Amygdala (tissue), 56 donors: ENCODE data around the gene RBKS.

Experiments
- DNase-seq, 56 donors: peaks; one replicate each; lab custom pipeline; 2025; lab: John Stamatoyannopoulos, UW

RBKS gene

DNA sequence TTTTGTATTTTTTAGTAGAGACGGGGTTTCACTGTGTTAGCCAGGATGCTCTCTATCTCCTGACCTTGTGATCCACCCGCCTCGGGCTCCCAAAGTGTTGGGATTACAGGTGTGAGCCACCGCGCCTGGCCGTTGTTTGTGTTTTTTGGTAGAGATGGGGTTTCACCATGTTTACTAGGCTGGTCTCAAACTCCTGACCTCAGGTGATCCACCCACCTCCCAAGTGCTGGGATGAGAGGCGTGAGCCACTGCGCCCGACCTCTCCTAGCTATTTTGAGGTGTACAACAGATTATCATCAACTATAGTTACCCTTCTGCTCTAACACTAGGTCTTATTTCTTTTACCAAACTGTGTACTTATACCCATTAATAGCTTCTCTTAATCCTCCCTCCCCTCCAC lies 147.6 kb downstream of the RBKS start:
- DNase-seq = no peak

DNA sequence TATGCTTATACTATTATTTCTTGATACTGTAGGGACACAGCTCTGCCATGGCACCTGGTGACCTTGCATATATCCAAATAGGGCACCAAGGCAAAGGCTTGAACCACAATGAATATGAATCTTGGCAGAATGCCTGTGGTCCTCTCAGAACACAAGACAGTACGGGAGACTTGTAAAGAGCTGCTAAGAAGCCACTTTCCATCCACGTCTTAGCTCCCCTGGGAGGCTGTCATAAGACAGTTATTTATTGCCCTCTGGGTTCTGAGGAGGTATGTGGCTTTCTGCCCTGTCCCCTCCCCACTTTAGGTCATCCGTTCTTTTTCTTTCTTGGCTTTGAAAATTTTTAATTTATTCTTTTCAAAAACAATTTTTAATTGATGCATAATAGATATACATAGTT lies 148.5 kb downstream of the RBKS start:
- DNase-seq = no peak

DNA sequence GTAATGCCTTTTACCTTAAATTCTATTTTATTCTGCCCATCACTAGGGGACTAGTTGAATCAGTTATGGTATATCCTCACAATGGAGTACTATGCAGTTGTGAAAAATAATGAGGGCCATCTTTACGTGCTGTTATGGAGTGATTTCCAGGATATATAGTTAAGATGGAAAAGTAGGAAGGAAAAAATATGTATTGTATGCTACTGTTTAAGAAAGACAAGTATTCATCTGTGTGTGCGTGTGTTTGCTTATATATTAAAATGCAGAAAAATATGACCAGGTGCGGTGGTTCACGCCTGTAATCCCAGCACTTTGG lies 151.2 kb downstream of the RBKS start:
- DNase-seq = no peak

DNA sequence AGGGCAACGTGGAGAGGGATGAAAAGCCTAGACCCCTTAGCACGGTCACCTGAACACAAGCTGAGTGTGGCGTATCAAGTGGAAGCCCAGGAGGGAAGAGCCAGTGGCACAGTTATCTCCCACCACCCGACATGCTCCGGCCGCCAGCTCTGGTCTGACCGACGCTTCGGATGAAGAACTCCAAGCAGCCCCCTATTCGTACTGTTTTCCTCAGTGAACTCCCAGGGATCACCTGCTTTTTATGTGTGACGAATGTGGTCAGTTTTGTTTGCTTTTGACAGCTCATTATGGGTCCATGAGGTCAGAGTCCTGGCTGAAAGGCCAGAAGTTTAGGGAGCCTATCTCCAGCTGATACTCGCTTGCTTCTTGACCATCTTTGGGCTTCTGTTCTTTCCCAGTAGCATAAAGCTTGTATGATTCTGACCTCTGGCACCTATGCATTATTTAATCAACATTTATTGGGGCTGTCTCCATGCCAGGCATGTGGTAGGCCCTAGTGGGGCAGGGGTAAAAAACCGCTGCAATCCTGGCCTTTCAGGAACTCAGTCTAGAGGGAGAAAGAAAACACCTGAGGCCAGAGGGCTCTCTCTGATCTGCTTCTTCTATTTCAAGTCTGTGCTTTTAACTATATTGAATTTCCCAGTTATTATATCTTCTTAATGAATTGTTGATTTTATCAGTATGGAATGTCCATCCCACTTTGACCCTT lies 151.7 kb downstream of the RBKS start:
- DNase-seq = no peak

DNA sequence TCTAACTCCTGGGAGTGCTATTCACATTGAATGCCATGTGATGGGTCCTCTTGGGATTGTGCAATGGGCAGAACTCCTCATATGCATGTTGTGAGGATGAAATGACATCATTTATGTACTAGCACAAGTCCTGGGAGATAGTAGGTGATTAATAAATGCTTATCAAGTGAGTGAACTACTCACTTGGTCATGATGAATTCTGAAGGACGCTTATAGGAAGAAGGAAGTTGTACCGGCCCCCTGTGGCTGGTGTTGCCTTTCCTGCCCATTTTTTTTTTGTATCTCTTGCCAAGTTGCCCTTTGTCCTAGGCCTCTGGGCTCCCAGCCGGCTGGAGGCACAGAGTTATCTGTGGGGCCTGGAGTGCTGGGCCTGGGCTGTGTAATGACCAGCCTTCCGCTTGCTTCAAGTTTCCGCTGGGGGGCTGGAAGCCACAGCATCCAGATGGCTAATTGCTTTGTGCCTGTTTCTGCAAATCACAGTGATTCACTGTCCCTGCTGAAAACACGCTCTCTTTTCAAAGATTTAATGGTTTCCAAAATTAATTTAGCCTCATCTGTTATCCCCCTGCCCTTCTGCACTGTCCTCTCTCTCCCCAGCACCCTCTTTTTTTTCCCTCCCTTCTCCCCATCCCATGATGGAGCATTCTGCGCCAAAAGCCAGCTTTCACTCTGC lies 152.4 kb downstream of the RBKS start:
- peak in 4 of 56 donors; percentile 8 to 14 (median 12) for DNase-seq

DNA sequence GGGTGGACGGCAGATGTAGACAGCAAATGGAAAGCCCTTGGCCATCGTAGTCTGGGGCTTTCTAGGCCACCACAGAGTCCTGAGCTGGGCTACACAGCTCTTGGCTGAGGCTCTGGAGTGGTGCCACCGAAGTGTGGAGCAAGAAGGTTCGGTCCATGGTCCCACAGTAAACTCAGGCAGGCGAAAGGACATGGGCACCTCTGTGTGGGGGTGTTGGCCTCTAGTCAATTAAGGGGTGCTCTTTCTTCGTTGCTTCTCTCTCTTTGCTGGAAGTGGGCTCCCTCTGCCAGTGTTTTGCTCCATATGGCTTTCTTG lies 153.3 kb downstream of the RBKS start:
- DNase-seq = no peak

DNA sequence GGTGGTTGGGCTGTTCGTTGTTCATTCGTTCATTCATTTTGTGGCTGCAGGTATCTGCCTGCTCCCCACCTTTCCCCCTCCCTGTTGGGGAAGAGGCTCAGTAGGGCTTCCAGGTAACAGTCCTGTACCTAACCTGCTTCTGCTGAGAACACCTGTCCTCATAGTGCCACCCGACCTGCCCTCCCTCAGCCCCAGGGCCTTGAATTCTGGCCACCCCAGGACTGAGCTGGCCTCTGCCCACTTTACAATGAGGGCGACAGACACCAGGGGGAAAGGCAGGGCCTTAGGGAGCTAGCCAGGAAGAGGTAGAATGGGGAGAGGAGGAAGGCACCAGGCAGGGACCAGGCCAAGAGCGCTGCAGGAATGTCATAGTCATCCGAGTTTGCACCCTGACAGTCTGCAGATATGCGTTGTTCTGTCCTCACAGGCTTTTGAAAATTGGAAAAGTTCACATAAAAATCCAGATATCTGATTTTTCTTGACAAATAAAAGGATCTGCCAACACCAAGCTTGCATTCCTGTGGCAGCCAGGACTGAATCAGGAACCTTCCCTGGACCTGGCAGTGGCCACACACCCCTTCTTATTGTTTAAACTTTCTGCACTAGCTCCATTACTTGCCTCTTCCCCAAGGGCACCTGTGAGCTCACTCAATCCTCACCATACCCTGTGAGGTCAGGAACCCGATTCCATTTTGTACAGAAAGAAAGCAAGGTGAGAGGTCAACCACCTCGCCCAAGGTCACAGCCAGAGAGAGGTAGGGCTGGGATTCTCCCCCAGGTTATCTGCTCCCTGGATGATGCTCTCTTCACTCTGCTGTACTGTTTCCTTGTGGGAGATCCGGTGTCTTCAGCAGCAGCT lies 153.9 kb downstream of the RBKS start:
- DNase-seq = no peak

DNA sequence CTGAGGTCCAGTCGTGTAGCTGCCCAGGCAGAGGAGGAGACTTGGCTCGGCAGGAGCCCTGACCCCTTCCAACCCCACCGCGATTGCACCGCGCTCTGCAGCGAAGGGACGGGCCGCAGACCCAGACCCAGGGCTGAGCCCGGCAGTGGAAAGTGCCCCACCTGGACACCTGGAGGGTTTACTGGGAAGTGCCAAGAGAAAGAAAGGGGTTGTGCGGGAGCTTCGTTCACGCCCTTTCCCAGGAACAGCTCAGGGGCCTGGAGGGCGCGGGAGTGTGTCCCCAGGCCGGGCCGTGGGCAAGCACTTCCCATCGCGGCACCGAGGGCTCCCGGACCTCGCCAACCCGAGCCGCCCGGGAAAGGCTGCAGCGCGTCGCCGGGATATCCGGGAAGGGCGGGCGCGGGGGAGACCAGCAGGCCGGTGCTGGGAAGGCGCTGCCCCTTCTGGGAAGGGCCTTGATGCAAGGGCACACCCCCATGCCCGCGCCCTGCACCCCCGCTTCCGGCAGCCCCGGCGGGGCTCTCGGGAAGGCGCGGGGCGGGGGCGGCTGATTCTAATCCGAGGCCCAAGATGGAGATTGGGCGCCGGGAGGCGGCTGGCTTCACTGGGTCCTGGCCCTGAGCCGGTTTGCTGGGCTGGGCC lies 154.8 kb downstream of the RBKS start:
- peak in 22 of 56 donors; percentile 11 to 73 (median 38) for DNase-seq

DNA sequence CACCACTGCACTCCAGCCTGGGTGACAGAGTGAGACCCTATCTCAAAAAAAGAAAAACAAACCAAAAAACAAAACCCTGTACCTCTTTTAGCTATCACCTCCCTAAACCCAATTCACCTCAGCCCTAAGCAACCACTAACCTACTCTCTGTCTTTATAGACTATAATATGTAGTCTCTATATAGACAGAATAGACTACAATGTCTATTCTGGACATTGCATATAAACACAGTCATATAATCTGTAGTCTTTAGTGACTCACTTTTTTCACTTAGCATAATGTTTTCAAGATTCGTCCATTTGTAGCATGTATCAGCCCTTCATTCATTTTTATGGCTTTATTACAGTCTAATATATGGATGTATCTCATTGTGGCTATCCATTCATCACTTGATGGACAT lies 155.9 kb downstream of the RBKS start:
- no peak for DNase-seq
